ENCODE data around the gene GNG10. TPM values are rescaled to one million over a fixed set of nuclear protein-coding genes. Genes with fewer than 3 reads are reported as not detected.

GNG10 gene
- total RNA-seq, 6 experiments from 2014 or later = 8.1 to 23.8 (median 14.0) TPM

- H3K4me3 ChIP-seq = no peak overlapping the region
- no peaks in the 10 kb centered on the region for H3K27me3 ChIP-seq
- ATAC-seq (peak; percentile 86 to 92 (median 88)), DNase-seq (no peak)
- no peak for TF ChIP-seq POLR2A (IDR thresholded peaks at IDR 0.05)
- TF ChIP-seq CTCF (IDR thresholded peaks at IDR 0.05) = no peak
- no peaks in the 10 kb centered on the region for H3K9me3 ChIP-seq
- peaks cover 2 to 71% (median 14%) of the 10 kb centered on the region in 4 donors for H3K36me3 ChIP-seq
- 42% methylated on average over 4 of the region's 4 CpGs for WGBS (ENCODE audit: insufficient coverage, low coverage, low lambda C conversion rate, missing lambda C conversion rate)
- no peak overlapping the region for H3K27ac ChIP-seq
- intact Hi-C loops (cut with DNase I) = no loop called here
- H3K4me1 ChIP-seq = peaks cover 0 to 26% (median 6%) of the 10 kb centered on the region in 4 donors
These were observed 12.4 kb upstream of the GNG10 start for GRCh38 chr9:111649016-111649415.

- H3K27me3 ChIP-seq = no peaks in the 10 kb centered on the region
- 87% methylated on average over 6 of the region's 6 CpGs for WGBS (ENCODE audit: insufficient coverage, low coverage, low lambda C conversion rate, missing lambda C conversion rate)
- H3K4me3 ChIP-seq = no peak overlapping the region
- H3K36me3 ChIP-seq = peaks cover 2 to 31% (median 11%) of the 10 kb centered on the region in 4 donors
- no peak overlapping the region for H3K27ac ChIP-seq
- no peaks in the 10 kb centered on the region for H3K9me3 ChIP-seq
- DNase-seq (no peak), ATAC-seq (no peak)
- no peak for TF ChIP-seq CTCF (IDR thresholded peaks at IDR 0.05)
- TF ChIP-seq POLR2A (IDR thresholded peaks at IDR 0.05) = no peak
- peaks cover 0 to 2% (median 0%) of the 10 kb centered on the region in 4 donors for H3K4me1 ChIP-seq
- intact Hi-C loops (cut with DNase I) = no loop called here
These were observed 4.4 kb upstream of the GNG10 start for GRCh38 chr9:111657051-111657450.

GRCh38 chr9:111658943-111659342 is 2.5 kb upstream of the GNG10 start:
- no peak for TF ChIP-seq CTCF (IDR thresholded peaks at IDR 0.05)
- TF ChIP-seq POLR2A (IDR thresholded peaks at IDR 0.05) = no peak

GRCh38 chr9:111659691-111660090 is 1.7 kb upstream of the GNG10 start:
- Histone ChIP-seq H3K27ac (no peak overlapping the region), H3K4me1 (peaks cover 0 to 8% (median 0%) of the 10 kb centered on the region in 4 donors), H3K27me3 (no peaks in the 10 kb centered on the region), H3K9me3 (no peaks in the 10 kb centered on the region), H3K4me3 (no peak overlapping the region), H3K36me3 (peaks cover 0 to 9% (median 2%) of the 10 kb centered on the region in 4 donors)
- WGBS (ENCODE audit: insufficient coverage, low coverage, low lambda C conversion rate, missing lambda C conversion rate) = 83% methylated on average over 3 of the region's 3 CpGs
- no peak for ATAC-seq
- DNase-seq = no peak
- TF ChIP-seq CTCF (IDR thresholded peaks at IDR 0.05) = no peak
- no peak for TF ChIP-seq POLR2A (IDR thresholded peaks at IDR 0.05)
- intact Hi-C loops (cut with DNase I) = no loop called here

More at GRCh38 chr9:111658943-111659342, 2.5 kb upstream of the GNG10 start:
- intact Hi-C loops (cut with DNase I) = no loop called here
- WGBS (ENCODE audit: insufficient coverage, low coverage, low lambda C conversion rate, missing lambda C conversion rate) = 82% methylated on average over 5 of the region's 8 CpGs
- H3K4me3 ChIP-seq = no peak overlapping the region
- H3K4me1 ChIP-seq = peaks cover 0 to 8% (median 0%) of the 10 kb centered on the region in 4 donors
- no peaks in the 10 kb centered on the region for H3K27me3 ChIP-seq
- no peaks in the 10 kb centered on the region for H3K9me3 ChIP-seq
- H3K27ac ChIP-seq = no peak overlapping the region
- ATAC-seq (peak in 1 of 4 donors; percentile 4), DNase-seq (peak in 1 of 3 donors; percentile 49)
- H3K36me3 ChIP-seq = peaks cover 1 to 16% (median 3%) of the 10 kb centered on the region in 4 donors

Data from right lobe of liver (tissue), 6 donors.